Panc1 (cell line): ENCODE data around the gene DPEP1.

ENCODE experiments used
- CTCF ChIP-seq: fragments of 450-650 bp; IDR thresholded peaks from 2 replicates; pipeline ENCODE4 v1.5.1; 2017; ENCODE audit warnings: mild to moderate bottlenecking
- POLR2AphosphoS5 ChIP-seq: IDR thresholded peaks from 2 replicates; pipeline ENCODE4 v1.6.1; 2012; ENCODE audit warnings: mild to moderate bottlenecking, low read depth, low read length, moderate library complexity
- REST ChIP-seq, 2 experiments: IDR thresholded peaks; 2 replicates each; pipeline ENCODE4 v1.6.1; 2011 to 2012; ENCODE audit warnings: low read depth in 2 of 2, control low read depth in 1 of 2, low read length in 1 of 2, mild to moderate bottlenecking in 1 of 2, moderate library complexity in 1 of 2; ENCODE audit not compliant: insufficient read depth in 1 of 2
- SIN3A ChIP-seq: IDR thresholded peaks from 2 replicates; pipeline ENCODE4 v1.6.1; 2012; ENCODE audit warnings: low read depth, mild to moderate bottlenecking, low read length, moderate library complexity, borderline replicate concordance; ENCODE audit not compliant: insufficient read depth

- TF ChIP-seq CTCF = no peak
- TF ChIP-seq REST (IDR thresholded peaks at IDR 0.05; ENCODE audit: insufficient read depth in 1 of 2, low read depth in 2 of 2, low read length in 1 of 2) = no peak
- no peak for TF ChIP-seq POLR2AphosphoS5
- no peak for TF ChIP-seq SIN3A
Observed at GRCh38 chr16:89661215-89661614, 47.8 kb downstream of the DPEP1 start.
